Measurements from ENCODE around the gene ITGA6. TPM values are rescaled to one million over a fixed set of nuclear protein-coding genes. Genes with fewer than 3 reads are reported as not detected.

Gene ITGA6
- total RNA-seq, 1 experiment from 2014 or later = 75.9 TPM

- TF ChIP-seq, protein P1, sequence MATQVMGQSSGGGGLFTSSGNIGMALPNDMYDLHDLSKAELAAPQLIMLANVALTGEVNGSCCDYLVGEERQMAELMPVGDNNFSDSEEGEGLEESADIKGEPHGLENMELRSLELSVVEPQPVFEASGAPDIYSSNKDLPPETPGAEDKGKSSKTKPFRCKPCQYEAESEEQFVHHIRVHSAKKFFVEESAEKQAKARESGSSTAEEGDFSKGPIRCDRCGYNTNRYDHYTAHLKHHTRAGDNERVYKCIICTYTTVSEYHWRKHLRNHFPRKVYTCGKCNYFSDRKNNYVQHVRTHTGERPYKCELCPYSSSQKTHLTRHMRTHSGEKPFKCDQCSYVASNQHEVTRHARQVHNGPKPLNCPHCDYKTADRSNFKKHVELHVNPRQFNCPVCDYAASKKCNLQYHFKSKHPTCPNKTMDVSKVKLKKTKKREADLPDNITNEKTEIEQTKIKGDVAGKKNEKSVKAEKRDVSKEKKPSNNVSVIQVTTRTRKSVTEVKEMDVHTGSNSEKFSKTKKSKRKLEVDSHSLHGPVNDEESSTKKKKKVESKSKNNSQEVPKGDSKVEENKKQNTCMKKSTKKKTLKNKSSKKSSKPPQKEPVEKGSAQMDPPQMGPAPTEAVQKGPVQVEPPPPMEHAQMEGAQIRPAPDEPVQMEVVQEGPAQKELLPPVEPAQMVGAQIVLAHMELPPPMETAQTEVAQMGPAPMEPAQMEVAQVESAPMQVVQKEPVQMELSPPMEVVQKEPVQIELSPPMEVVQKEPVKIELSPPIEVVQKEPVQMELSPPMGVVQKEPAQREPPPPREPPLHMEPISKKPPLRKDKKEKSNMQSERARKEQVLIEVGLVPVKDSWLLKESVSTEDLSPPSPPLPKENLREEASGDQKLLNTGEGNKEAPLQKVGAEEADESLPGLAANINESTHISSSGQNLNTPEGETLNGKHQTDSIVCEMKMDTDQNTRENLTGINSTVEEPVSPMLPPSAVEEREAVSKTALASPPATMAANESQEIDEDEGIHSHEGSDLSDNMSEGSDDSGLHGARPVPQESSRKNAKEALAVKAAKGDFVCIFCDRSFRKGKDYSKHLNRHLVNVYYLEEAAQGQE (IDR thresholded peaks at IDR 0.05; ENCODE audit: insufficient read depth in 1 of 2, low read depth in 2 of 2, low read length in 1 of 2) = no peak
- TF ChIP-seq, protein P2, sequence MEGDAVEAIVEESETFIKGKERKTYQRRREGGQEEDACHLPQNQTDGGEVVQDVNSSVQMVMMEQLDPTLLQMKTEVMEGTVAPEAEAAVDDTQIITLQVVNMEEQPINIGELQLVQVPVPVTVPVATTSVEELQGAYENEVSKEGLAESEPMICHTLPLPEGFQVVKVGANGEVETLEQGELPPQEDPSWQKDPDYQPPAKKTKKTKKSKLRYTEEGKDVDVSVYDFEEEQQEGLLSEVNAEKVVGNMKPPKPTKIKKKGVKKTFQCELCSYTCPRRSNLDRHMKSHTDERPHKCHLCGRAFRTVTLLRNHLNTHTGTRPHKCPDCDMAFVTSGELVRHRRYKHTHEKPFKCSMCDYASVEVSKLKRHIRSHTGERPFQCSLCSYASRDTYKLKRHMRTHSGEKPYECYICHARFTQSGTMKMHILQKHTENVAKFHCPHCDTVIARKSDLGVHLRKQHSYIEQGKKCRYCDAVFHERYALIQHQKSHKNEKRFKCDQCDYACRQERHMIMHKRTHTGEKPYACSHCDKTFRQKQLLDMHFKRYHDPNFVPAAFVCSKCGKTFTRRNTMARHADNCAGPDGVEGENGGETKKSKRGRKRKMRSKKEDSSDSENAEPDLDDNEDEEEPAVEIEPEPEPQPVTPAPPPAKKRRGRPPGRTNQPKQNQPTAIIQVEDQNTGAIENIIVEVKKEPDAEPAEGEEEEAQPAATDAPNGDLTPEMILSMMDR (IDR thresholded peaks at IDR 0.05) = no peak
- TF ChIP-seq TCF7L2 (IDR thresholded peaks at IDR 0.05; ENCODE audit: low read depth, low read length) (no peak), POLR2AphosphoS5 (IDR thresholded peaks at IDR 0.05; ENCODE audit: low read depth, low read length) (no peak), SIN3A (IDR thresholded peaks at IDR 0.05; ENCODE audit: borderline replicate concordance, insufficient read depth, low read depth, low read length) (no peak)
- DNase-seq (ENCODE audit: low read depth, low spot score) = no peak
- POLR2A ChIA-PET = no interaction called here
- CTCF ChIA-PET = no interaction called here
- H3K4me3 ChIP-seq (ENCODE audit: low read depth in 2 of 2, low read length in 2 of 2) = no peak overlapping the region
- H3K27me3 ChIP-seq (ENCODE audit: control insufficient read depth, insufficient read depth, low read length) = peaks cover 2% of the 10 kb centered on the region; the same call in 1 of the 2 replicates
- intact Hi-C loops (cut with micrococcal nuclease; ENCODE audit: unreplicated experiment) (no loop called here), in situ Hi-C loops (cut with HindIII; ENCODE audit: low pct_unique_long_range_greater_than_20kb, low sequenced_read_pairs) (no loop called here)
- no peaks in the 10 kb centered on the region for H3K4me1 ChIP-seq (ENCODE audit: control insufficient read depth, insufficient read depth, low read length)
- no peaks in the 10 kb centered on the region for H3K9me3 ChIP-seq (ENCODE audit: control insufficient read depth, insufficient read depth, low read depth, low read length)
- H3K36me3 ChIP-seq (ENCODE audit: control insufficient read depth, insufficient read depth, low read length) = no peaks in the 10 kb centered on the region
- no peak overlapping the region for H3K27ac ChIP-seq (ENCODE audit: low read length)
- BruUV-seq (replicated peaks) = no TSS peak
- no peak for ATAC-seq
Measured at GRCh38 chr2:172397148-172397834, 30.1 kb upstream of the ITGA6 start.

- CTCF ChIA-PET = interaction anchor here (0.9 kb wide), 1 partner anchor 29 kb away, joined by 6 read pairs; the partner anchor contains the start of gene ITGA6
- no peak overlapping the region for H3K4me3 ChIP-seq (ENCODE audit: low read depth in 2 of 2, low read length in 2 of 2)
- TF ChIP-seq TCF7L2 (IDR thresholded peaks at IDR 0.05; ENCODE audit: low read depth, low read length) (no peak), SIN3A (IDR thresholded peaks at IDR 0.05; ENCODE audit: borderline replicate concordance, insufficient read depth, low read depth, low read length) (no peak), POLR2AphosphoS5 (IDR thresholded peaks at IDR 0.05; ENCODE audit: low read depth, low read length) (no peak)
- TF ChIP-seq, protein P2 (IDR thresholded peaks at IDR 0.05) = no peak
- TF ChIP-seq, protein P1 (IDR thresholded peaks at IDR 0.05; ENCODE audit: insufficient read depth in 1 of 2, low read depth in 2 of 2, low read length in 1 of 2) = no peak
- peaks cover 2% of the 10 kb centered on the region; the same call in 1 of the 2 replicates for H3K27me3 ChIP-seq (ENCODE audit: control insufficient read depth, insufficient read depth, low read length)
- intact Hi-C loops (cut with micrococcal nuclease; ENCODE audit: unreplicated experiment) = no loop called here
- in situ Hi-C loops (cut with HindIII; ENCODE audit: low pct_unique_long_range_greater_than_20kb, low sequenced_read_pairs) = no loop called here
- H3K27ac ChIP-seq (ENCODE audit: low read length) = no peak overlapping the region
- POLR2A ChIA-PET = no interaction called here
- H3K9me3 ChIP-seq (ENCODE audit: control insufficient read depth, insufficient read depth, low read depth, low read length) = no peaks in the 10 kb centered on the region
- ATAC-seq (no peak), DNase-seq (ENCODE audit: low read depth, low spot score) (no peak)
- BruUV-seq (replicated peaks) = no TSS peak
- no peaks in the 10 kb centered on the region for H3K36me3 ChIP-seq (ENCODE audit: control insufficient read depth, insufficient read depth, low read length)
- no peaks in the 10 kb centered on the region for H3K4me1 ChIP-seq (ENCODE audit: control insufficient read depth, insufficient read depth, low read length)
Measured at GRCh38 chr2:172398440-172398839, 28.9 kb upstream of the ITGA6 start.
